Skeletal muscle satellite cell (primary cell): ENCODE results near the gene MAGEC2.

Experiments used
- H3K27me3 ChIP-seq: 2 replicates; pipeline ENCODE4 v1.7.0; 2013; ENCODE audit warnings: low read length; ENCODE audit not compliant: control insufficient read depth, insufficient read depth
- H3K36me3 ChIP-seq: 2 replicates; pipeline ENCODE4 v1.7.0; 2013; ENCODE audit warnings: mild to moderate bottlenecking, control low read depth, low read length; ENCODE audit not compliant: insufficient read depth
- H3K4me1 ChIP-seq: 2 replicates; pipeline ENCODE4 v1.7.0; 2013; ENCODE audit warnings: low read length; ENCODE audit not compliant: control insufficient read depth, insufficient read depth
- H3K4me2 ChIP-seq: 2 replicates; pipeline ENCODE4 v1.7.0; 2013; ENCODE audit warnings: mild to moderate bottlenecking, low read length
- H3K4me3 ChIP-seq: 2 replicates; pipeline ENCODE4 v1.7.0; 2013; ENCODE audit warnings: low read length
- H3K9ac ChIP-seq: 2 replicates; pipeline ENCODE4 v1.7.0; 2013; ENCODE audit warnings: mild to moderate bottlenecking, low read depth, low read length, moderate library complexity
- H3K9me3 ChIP-seq: replicated peaks from 2 replicates; pipeline ENCODE4 v1.7.0; 2013; ENCODE audit warnings: mild to moderate bottlenecking, control low read depth, low read length

MAGEC2 gene

DNA sequence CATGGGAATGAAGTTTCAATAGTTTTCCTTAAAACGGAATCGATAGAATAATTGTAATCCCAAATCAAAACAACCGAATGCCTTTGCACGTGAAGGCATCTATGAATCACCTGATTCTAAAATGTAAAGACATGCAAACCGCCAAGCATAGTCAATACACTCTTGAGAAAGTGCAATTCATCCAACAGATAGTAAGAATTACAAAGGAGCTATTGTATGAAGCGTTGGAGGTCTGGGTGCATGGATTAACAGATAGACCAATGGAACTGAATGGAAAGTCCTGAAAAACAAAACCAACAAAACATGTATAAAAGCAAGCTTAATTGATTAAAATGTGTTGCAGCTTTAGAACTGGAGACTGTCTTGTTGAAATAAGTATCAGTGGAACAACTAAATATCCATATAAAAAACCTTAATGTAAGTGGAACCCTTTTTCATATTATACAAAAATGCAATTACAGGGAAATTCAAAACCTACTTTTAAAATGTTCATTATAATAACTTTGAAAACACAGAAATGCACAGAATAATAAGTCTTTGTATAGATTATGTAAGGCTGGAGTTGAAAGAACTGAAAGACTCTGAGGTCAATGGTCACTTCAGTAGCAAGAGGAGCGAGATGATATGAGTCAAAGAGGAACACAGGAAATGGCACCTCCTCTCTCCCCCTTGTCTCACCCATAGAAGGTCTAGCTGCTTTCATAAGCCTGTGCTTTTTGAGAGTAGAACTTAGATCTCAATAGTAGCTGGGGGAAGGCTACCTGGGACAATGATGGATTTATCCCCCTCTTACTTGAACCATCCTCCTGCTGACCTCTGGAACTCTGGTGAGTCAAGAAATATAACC lies 20.1 kb downstream of the MAGEC2 start:
- Histone ChIP-seq H3K9ac (no peak overlapping the region), H3K4me1 (no peaks in the 10 kb centered on the region), H3K4me3 (no peak overlapping the region), H3K36me3 (no peaks in the 10 kb centered on the region), H3K9me3 (no peaks in the 10 kb centered on the region), H3K4me2 (no peak overlapping the region), H3K27me3 (no peaks in the 10 kb centered on the region)

DNA sequence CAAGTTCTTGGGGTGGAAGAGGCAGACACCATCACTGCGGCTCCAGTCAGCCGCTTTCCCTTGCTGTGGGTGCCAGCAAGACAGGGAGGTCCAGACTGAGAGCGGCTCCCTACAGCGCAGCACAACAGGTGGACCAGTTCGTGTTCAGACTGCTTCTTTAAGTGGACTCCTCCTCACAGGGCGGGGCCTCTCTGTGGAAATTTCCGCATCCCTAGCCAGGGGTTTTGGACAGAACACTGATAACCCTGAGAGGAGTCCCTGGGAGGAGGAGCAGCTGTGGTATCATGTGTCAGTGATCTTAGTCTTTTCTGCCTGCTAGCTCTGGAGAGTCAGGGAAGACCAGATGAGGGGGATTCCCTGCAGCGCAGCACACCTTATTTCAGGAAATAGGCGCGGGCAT lies 48.5 kb downstream of the MAGEC2 start:
- no peak overlapping the region for H3K4me3 ChIP-seq
- H3K27me3 ChIP-seq: no peaks in the 10 kb centered on the region
- H3K9ac ChIP-seq: no peak overlapping the region
- H3K4me1 ChIP-seq: no peaks in the 10 kb centered on the region
- peaks cover 2% of the 10 kb centered on the region for H3K9me3 ChIP-seq
- H3K36me3 ChIP-seq: no peaks in the 10 kb centered on the region
- no peak overlapping the region for H3K4me2 ChIP-seq
